WTC11 (cell line): ENCODE data around the gene ELFN1.
A peak's percentile ranks its signal among the peaks of the same experiment; 100 is the strongest.

Experiments used
- FOXK1 ChIP-seq: sonication (generic); formaldehyde crosslinking; IDR thresholded peaks from 2 replicates; pipeline ENCODE4 v1.8.0; 2022; ENCODE audit warnings: mild to moderate bottlenecking, moderate library complexity, missing genetic modification reagents
- JUN ChIP-seq: sonication (generic); formaldehyde crosslinking; IDR thresholded peaks from 2 replicates; pipeline ENCODE4 v1.8.0; 2023; ENCODE audit warnings: mild to moderate bottlenecking, missing genetic modification reagents
- RELA ChIP-seq: sonication (generic); formaldehyde crosslinking; IDR thresholded peaks from 2 replicates; pipeline ENCODE4 v1.8.1; 2022; ENCODE audit warnings: missing genetic modification reagents, mild to moderate bottlenecking, borderline replicate concordance
- ZNF121 ChIP-seq: sonication (generic); formaldehyde crosslinking; IDR thresholded peaks from 2 replicates; pipeline ENCODE4 v1.8.0; 2023; ENCODE audit warnings: missing genetic modification reagents
- ZNF263 ChIP-seq: sonication (generic); formaldehyde crosslinking; IDR thresholded peaks from 2 replicates; pipeline ENCODE4 v1.8.1; 2022; ENCODE audit warnings: low read depth, mild to moderate bottlenecking, moderate library complexity, missing genetic modification reagents
- ZNF416 ChIP-seq: fragments of 250-450 bp; sonication (Bioruptor Pico); IDR thresholded peaks from 2 replicates; pipeline ENCODE4 v1.9.0; 2021; ENCODE audit warnings: mild to moderate bottlenecking, inconsistent platforms
- TF ChIP-seq, protein P1 (sequence below): sonication (generic); formaldehyde crosslinking; IDR thresholded peaks from 2 replicates; pipeline ENCODE4 v1.8.0; 2023; ENCODE audit warnings: missing genetic modification reagents, mild to moderate bottlenecking, borderline replicate concordance
- TF ChIP-seq, protein P2 (sequence below): fragments of 200-600 bp; IDR thresholded peaks from 2 replicates; pipeline ENCODE4 v1.8.0; 2022; ENCODE audit warnings: antibody characterized with exemption
- TF ChIP-seq, protein P3 (sequence below): fragments of 250-450 bp; sonication (Bioruptor Pico); conservative IDR thresholded peaks from 2 replicates; pipeline ENCODE4 v1.9.0; 2021; ENCODE audit warnings: mild to moderate bottlenecking
- TF ChIP-seq, protein P4 (sequence below): sonication (generic); formaldehyde crosslinking; IDR thresholded peaks from 2 replicates; pipeline ENCODE4 v1.8.0; 2023; ENCODE audit warnings: mild to moderate bottlenecking, missing genetic modification reagents
- TF ChIP-seq, protein P5 (sequence below): sonication (generic); formaldehyde crosslinking; conservative IDR thresholded peaks from 2 replicates; pipeline ENCODE4 v1.8.1; 2023; ENCODE audit warnings: mild to moderate bottlenecking, low read depth, missing genetic modification reagents, moderate library complexity

DNA sequence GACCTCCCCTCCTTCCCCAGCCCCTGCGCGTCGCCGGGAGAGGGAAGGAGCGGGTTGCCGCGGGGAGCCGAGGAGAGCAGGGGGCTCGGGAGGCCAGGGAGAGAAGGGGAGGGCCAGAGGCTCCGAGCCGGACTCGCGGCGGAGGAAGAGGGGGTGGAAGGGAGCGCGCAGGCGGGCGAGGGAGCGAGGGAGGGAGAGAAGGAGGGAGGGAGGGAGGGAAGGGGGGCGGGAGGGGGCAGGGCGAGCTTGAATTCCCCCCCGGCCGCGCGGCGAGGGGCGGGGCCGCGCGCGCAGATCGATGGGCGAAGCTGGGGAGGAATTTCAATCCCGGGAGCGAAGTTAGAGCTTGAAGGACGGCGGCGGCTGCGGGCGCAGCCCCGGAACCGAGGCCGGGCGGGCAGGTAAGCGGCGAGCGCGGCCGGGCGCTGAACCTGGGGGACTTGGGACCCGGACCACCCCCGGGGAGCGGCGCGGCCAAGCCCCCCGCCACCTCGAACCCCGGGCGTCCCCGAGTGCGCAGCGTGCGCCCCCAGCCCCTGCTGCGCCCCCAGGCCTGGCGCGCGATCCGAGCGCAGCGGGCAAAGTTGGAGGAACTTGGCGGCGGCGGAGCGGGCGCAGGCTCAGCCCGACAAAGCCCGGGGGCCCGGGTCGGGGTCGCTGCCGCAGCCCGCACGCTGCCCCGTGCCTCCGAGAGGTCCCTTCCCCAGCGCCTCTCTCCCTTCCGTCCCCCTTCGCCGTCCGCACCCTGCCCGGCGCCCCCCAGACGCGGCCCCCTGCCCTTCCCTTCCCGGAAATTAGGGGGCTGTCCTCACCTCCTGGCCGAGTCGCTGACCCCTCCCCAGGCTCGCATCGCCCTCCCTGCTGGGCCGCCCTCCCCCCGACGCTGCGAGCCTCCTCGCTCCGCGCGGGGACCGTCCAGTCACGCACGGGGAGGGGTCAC is at the start of gene ELFN1:
- TF ChIP-seq, protein P1, sequence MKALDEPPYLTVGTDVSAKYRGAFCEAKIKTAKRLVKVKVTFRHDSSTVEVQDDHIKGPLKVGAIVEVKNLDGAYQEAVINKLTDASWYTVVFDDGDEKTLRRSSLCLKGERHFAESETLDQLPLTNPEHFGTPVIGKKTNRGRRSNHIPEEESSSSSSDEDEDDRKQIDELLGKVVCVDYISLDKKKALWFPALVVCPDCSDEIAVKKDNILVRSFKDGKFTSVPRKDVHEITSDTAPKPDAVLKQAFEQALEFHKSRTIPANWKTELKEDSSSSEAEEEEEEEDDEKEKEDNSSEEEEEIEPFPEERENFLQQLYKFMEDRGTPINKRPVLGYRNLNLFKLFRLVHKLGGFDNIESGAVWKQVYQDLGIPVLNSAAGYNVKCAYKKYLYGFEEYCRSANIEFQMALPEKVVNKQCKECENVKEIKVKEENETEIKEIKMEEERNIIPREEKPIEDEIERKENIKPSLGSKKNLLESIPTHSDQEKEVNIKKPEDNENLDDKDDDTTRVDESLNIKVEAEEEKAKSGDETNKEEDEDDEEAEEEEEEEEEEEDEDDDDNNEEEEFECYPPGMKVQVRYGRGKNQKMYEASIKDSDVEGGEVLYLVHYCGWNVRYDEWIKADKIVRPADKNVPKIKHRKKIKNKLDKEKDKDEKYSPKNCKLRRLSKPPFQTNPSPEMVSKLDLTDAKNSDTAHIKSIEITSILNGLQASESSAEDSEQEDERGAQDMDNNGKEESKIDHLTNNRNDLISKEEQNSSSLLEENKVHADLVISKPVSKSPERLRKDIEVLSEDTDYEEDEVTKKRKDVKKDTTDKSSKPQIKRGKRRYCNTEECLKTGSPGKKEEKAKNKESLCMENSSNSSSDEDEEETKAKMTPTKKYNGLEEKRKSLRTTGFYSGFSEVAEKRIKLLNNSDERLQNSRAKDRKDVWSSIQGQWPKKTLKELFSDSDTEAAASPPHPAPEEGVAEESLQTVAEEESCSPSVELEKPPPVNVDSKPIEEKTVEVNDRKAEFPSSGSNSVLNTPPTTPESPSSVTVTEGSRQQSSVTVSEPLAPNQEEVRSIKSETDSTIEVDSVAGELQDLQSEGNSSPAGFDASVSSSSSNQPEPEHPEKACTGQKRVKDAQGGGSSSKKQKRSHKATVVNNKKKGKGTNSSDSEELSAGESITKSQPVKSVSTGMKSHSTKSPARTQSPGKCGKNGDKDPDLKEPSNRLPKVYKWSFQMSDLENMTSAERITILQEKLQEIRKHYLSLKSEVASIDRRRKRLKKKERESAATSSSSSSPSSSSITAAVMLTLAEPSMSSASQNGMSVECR (CRISPR knock-in tag), result no peak
- no peak for TF ChIP-seq ZNF416 (CRISPR knock-in tag)
- TF ChIP-seq, protein P2, sequence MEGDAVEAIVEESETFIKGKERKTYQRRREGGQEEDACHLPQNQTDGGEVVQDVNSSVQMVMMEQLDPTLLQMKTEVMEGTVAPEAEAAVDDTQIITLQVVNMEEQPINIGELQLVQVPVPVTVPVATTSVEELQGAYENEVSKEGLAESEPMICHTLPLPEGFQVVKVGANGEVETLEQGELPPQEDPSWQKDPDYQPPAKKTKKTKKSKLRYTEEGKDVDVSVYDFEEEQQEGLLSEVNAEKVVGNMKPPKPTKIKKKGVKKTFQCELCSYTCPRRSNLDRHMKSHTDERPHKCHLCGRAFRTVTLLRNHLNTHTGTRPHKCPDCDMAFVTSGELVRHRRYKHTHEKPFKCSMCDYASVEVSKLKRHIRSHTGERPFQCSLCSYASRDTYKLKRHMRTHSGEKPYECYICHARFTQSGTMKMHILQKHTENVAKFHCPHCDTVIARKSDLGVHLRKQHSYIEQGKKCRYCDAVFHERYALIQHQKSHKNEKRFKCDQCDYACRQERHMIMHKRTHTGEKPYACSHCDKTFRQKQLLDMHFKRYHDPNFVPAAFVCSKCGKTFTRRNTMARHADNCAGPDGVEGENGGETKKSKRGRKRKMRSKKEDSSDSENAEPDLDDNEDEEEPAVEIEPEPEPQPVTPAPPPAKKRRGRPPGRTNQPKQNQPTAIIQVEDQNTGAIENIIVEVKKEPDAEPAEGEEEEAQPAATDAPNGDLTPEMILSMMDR, result no peak
- no peak for TF ChIP-seq ZNF263 (CRISPR knock-in tag)
- TF ChIP-seq ZNF121, result no peak
- TF ChIP-seq FOXK1, result 0 out of 2 replicates have a peak, but pooled peaks have one; percentile 34
- TF ChIP-seq JUN (CRISPR knock-in tag), result no peak
- no peak for TF ChIP-seq RELA
- TF ChIP-seq, protein P3, sequence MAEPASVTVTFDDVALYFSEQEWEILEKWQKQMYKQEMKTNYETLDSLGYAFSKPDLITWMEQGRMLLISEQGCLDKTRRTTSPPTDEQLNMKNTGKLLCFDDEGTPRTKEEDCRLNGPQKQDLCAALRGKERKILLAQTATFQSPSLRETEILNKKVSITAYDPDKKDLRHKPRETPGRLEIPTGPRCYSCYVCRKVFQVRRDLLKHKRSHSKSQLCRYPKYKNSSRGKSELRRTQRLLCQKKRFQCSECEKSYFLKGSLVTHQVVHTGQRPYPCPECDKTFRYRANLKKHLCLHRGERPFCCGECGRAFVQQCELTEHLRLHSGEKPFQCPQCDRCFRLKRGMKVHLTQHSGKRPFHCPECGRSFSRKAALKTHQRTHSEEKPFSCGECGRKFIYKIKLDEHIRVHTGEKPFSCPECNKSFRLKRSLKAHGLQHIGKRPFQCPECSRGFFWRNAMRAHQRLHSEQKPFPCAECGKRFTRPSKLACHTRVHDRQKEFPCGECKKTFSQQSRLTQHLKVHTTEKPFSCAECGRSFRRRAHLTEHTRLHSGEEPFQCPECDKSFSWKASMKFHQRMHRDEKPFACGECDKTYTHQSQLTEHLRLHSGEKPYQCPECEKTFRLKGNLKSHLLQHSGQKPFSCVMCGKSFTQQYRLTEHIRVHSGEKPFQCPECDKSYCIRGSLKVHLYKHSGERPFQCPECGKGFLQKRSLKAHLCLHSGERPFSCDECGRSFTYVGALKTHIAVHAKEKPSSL (CRISPR knock-in tag), result no peak
- TF ChIP-seq, protein P4, sequence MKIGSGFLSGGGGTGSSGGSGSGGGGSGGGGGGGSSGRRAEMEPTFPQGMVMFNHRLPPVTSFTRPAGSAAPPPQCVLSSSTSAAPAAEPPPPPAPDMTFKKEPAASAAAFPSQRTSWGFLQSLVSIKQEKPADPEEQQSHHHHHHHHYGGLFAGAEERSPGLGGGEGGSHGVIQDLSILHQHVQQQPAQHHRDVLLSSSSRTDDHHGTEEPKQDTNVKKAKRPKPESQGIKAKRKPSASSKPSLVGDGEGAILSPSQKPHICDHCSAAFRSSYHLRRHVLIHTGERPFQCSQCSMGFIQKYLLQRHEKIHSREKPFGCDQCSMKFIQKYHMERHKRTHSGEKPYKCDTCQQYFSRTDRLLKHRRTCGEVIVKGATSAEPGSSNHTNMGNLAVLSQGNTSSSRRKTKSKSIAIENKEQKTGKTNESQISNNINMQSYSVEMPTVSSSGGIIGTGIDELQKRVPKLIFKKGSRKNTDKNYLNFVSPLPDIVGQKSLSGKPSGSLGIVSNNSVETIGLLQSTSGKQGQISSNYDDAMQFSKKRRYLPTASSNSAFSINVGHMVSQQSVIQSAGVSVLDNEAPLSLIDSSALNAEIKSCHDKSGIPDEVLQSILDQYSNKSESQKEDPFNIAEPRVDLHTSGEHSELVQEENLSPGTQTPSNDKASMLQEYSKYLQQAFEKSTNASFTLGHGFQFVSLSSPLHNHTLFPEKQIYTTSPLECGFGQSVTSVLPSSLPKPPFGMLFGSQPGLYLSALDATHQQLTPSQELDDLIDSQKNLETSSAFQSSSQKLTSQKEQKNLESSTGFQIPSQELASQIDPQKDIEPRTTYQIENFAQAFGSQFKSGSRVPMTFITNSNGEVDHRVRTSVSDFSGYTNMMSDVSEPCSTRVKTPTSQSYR (CRISPR knock-in tag), result no peak
- TF ChIP-seq, protein P5, sequence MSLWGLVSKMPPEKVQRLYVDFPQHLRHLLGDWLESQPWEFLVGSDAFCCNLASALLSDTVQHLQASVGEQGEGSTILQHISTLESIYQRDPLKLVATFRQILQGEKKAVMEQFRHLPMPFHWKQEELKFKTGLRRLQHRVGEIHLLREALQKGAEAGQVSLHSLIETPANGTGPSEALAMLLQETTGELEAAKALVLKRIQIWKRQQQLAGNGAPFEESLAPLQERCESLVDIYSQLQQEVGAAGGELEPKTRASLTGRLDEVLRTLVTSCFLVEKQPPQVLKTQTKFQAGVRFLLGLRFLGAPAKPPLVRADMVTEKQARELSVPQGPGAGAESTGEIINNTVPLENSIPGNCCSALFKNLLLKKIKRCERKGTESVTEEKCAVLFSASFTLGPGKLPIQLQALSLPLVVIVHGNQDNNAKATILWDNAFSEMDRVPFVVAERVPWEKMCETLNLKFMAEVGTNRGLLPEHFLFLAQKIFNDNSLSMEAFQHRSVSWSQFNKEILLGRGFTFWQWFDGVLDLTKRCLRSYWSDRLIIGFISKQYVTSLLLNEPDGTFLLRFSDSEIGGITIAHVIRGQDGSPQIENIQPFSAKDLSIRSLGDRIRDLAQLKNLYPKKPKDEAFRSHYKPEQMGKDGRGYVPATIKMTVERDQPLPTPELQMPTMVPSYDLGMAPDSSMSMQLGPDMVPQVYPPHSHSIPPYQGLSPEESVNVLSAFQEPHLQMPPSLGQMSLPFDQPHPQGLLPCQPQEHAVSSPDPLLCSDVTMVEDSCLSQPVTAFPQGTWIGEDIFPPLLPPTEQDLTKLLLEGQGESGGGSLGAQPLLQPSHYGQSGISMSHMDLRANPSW, result no peak
